ENCODE measurements around the gene MED12L.

GRCh38 chr3:151206201-151206600, 120.7 kb downstream of the MED12L start:
- no peak for TF ChIP-seq CTCF (conservative IDR thresholded peaks at IDR 0.05 in 1 of 2, IDR thresholded peaks at IDR 0.05 in 1 of 2; ENCODE audit: low read depth in 1 of 2, low read length in 2 of 2)
- no peak for TF ChIP-seq EZH2 (IDR thresholded peaks at IDR 0.05; ENCODE audit: low read length, missing control alignments)

Data from fibroblast of lung (primary cell).